Cerebellar cortex (tissue), 1 donor: ENCODE measurements around the gene NTRK1.

ENCODE experiments used
- DNase-seq: peaks from one replicate; pipeline ENCODE4 v3.0.0-alpha.2; 2015; ENCODE audit warnings: low spot score

NTRK1 gene

DNA sequence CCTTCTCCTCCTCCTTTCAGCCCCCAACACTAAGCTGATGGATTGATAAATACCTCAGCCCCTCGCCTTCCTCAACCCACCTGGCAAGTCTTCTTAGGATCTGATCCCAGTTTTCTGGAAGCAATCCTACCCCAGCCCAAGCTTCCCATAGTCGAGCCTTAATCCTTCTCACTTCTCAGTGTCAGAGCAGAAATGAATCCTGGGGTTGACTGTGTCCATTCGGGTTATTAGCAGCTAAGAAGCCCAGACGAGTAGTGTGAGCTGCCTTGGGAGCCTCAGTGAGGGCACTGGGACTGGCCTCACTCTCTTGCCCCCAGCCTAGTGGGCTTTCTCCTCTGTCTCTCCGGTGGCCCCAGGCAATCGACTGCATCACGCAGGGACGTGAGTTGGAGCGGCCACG lies 20.4 kb downstream of the NTRK1 start:
- DNase-seq, result no peak

DNA sequence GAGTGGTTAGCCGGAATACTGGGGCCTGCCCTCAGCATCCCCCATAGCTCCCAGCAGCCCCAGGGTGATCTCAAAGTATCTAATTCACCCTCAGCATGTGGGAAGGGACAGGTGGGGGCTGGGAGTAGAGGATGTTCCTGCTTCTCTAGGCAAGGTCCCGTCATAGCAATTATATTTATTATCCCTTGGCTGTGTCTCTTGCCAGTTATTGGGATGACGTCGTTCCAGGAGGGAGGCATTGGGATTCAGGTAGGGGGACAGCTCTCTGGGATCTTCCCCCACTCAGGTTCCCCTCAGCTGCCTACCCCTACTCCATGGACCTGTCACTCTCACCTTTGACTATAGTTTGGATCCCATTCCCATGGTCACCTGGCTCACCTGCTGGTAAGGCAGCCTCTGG lies 21.0 kb downstream of the NTRK1 start:
- no peak for DNase-seq

DNA sequence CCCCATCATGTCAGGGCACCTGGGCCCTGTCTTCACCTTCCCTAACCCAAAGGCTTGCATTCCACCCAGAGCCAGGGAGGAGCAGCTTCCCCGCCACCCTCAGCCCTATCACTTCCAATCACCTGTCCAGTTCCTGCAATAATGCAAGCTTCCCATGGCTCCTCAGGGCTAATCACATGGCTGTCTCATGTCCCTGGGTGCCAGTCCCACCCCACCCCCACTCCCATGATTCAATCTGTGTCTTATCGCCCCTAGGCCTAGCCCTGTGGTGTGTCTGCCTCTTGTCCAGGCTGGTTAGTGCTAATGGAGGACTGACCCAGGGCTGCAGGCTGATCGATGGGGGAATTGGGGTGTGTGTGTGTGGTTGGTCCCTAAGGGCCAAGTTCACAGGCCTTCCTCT lies 21.9 kb downstream of the NTRK1 start:
- DNase-seq, result no peak

DNA sequence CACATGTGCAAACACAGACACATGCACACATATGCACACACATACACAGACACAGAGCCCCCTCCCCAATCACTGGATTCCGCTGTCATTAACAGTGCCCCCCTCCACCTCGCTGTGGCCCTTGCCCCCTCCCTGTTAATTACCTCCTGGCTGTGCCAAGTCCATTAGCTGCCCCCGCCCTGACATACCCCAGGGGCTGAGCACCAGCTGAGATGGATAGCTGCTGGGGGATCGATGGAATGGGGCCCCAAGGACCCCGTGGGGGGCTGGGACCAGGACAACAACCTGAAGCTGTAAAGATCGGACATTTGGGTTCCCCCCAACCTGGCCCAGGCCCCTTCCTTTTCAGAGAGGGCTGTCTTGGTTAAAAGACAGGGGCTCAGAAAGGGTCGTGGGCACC lies 23.3 kb downstream of the NTRK1 start:
- no peak for DNase-seq

DNA sequence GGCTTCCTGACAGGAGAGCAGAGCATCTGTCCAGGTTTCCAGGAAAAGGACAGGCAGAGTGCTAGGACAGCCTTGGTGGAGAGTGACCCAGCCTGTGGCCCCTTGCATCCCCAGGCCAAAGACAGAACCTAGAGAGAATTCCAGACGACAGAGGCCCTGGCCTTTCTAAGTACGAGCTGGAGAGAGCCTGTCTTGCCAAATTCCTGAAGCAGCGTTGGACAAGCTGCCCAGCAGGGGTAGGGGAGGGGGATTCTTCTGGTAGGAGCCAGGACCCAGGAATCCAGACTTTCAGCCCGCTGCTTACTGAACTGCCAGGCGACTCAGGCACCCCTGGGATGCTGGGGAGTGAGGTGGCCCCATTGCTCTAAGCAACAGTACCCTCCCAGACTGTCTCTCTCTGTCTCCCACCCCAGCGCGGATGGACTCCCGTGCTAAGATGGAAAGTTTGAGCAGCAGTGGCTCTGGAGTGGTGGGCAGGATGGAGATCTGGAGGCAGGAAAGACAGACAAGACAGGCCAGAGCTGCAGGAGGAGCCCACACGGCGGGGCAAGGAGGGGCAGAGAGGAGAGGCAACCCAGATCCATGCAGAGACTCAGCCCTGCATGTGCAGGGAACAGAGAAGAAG lies 24.0 kb downstream of the NTRK1 start:
- DNase-seq, result no peak

DNA sequence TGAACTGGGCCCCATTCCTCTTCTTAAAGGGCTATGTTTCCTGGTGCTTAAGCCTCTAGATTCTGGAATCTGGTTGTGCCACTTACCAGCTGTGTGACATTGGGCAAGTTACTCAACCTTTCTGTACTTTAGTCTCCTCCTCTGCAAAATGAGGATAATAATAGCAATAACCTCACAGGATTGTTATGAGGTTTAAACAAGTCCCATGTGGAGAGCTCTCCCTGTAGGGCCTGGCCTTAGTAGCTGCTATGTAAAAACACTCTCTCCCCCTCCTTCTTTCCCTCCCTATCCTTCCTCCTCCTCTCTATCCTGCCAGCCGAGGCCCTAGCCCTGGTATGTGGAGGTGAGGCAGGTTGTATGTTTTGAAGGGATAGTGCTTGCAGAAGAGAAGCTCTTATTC lies 24.6 kb downstream of the NTRK1 start:
- DNase-seq, result no peak

DNA sequence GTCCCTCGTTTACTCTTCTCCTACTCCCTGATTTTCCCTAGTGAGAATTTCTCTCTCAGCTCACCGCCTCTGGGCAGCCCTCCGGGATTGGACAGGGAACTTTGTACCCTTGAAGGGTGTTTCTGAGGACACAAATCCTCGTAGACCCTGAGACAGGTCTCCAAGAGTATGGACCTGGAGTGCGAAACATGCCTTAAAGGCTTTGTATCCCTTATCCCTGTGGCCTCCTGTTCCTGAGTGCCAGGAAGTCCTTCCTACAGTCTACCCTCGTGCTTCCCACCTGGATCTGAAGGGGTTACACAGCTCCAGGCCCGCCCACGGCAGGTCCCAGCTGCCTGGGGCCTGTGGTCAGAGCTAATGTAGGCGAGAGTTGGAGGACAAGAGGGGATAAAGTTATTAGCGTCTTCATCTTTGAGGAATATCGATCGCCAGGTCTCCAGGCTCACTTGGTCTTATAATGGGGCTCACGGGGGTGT lies 25.3 kb downstream of the NTRK1 start:
- DNase-seq, result no peak

DNA sequence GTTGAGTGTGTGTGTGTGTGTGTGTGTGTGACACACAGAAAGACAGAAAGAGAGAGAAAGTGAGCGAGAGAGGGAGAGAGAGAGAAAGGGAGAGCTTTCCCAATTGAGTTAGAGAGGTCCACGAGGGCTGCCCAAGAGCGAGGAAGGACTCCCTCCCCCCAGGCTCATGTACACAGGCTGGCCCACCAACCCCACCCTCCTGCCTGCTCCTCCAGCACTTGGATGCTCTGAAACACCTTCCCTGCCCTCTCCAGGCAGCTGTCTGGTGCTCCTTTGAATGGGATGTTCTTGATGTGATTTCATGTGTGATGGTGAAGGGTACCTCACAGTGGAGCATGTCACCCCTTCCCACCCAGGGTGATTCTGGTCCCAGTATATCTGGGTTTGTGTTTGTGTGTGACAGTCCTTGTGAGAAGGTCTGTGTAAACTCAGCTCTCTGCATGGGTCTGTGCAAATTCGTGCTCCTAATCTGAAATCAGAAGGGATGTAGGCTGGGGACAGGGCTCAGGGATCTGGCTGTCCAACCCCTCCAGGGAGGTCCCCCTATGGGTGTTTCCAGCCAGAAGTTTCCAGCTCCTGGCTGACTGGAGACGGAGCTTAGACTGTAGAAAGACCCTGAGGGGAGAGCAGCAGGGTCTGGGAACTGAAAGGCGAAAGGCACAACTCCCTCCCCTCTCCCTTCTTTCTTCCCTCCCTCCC lies 26.1 kb downstream of the NTRK1 start:
- DNase-seq, result no peak

DNA sequence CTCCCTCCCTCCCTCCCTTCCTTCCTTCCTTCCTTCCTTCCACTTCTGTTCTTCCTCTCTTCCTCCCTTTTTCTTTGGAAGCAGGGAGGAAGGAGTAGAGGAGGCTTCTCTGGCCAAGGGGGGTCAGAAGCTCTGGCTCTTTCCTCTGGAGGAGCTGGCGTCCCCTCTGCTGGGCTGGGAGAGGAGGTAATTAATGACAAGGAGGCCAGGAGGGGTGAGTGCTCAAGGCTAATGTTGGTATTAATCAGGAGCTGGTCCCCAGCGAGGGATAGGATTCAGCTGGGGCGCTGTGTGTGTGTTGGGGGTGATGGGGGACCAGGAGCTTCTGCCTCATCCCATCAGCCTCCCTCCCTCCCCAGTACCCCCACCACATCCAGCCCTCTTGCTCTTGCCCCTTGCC lies 26.7 kb downstream of the NTRK1 start:
- no peak for DNase-seq

DNA sequence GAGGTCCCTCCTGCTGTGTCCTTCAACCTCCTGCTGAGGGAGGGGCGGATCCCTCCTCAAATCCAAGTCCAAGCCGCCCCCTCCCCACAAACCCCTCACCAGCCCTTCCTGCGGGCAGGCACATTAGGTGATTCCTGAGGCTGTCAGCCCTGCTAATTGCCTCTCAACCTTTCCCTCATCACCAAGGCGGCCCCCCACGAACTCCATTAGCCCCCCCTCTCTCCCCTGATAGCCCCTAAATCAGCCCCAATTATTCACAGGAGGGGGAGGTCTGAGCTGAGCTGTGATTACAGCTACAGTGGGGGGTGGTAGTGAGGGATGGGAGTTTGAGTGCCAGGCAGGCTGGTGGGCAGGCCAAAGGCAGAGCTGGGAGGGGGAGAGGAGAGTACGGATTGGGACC lies 27.1 kb downstream of the NTRK1 start:
- DNase-seq, result no peak

DNA sequence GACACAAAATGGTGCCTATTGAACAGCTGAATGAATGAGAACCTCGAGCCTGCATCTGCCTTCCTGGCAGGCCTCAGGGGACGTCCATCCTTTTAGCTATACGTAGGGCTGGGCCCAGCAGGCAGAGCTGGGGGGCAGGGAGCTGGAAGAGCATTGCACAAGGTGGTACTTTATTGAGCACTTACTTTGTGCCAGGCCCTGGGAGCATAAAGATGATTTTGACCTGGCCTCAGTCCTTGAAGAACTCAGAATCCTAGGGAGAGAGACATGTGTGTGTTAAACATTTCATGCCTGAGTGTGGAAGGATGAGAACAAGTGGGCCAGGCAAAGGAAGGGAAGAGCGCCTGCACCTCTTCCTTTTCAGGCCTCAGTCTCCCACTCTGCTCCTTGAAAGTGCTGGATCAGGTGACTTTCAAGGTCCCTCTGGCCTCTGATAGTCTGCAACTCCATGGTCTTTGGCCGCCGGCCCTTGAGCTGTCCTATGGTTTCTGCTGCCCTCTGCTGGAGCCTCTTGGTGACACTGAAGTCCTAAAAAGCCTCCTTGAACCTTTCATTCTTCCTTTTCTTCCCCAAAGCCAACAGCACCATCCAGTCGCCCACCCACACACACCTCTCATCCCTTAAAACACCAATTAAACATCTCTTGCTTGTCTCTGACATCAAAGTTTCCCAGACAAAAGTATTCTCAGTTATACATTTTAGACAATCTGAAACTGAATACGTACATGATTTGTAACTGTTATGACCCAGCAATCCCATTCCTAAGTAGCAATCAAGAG lies 29.3 kb downstream of the NTRK1 start:
- DNase-seq, result peak; percentile 88

DNA sequence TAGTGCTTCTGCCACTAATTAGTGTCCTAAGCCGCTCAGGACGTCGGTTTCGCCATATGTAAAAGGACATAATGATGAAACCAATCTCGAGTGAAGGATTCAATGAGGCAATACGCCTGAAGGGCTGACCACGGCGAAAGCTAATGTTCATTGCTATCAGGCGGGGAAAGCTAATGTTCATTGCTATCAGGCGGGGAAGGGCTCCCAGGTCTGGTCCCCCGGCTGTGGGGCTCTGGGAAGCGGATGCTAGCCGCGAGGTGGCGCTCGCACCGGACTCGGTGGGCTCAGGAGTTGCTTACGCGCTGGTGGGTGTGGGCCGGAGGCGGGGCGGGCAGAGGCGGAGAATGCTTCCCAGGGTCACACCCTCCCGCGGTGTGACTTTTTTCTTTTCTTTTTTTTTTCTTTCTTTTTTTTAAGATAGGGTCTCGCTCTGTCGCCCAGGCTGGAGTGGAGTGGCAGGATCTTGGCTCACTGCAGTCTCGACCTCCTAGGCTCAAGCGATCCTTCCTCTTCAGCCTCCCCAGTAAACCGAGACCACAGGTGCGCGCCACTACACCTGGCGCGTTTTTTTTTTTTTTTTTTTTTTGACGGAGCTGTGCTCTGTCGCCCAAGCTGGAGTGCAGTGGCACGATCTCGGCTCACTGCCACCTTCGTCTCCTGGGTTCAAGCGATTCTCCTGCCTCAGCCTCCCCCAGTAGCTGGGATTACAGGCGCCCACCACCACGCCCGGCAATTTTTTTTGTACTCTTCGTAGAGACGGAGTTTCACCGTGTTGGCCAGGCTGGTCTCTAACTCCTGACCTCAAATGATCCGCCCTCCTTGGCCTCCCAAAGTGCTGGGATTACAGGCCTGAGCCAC lies 31.8 kb downstream of the NTRK1 start:
- peak; percentile 83 for DNase-seq

DNA sequence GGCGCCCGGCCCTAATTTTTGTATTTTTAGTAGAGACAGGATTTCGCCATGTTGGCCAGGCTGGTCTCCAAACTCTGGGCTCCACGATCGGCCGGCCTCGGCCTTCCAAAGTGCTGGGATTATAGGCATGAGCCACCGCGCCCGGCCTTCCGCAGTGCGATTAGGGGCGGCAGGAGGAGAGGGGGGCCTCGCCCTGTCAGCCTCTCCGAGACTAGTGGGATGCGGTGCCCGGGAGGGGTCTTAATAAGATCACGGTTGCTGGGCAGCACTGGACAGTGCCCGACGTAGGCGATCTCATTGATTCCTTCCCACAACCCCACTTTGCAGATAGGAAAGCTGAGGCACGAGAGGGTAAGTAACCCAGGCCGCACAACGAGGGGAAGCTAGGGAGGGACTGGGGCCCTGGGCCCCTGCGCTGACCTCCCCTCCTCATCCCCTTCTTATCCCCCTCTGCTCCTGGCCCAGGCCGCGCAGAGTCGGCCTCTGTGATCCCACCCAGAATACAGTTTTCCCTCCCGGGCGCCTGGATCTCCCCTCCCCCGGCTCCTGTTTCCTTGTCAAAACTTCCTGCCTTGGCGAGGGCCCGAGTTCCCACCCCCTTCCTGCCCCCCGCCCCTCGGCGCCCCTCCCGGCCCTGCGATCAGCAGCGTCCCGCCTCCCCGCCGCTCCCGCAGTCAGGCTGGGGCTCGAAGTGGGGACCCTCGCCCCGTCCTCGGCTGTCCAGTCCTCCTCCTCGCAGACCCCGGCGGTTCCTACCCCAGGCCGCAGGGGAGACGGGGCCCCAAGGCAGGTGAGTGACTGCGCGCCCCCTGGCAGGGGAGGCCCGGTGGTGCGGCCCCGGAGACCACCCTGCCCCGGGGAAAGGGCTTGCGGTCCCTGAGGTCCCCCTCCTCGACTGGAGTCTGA lies 32.6 kb downstream of the NTRK1 start, which contains the start of gene PEAR1:
PEAR1 (plus strand) TSS at position 671 of the 906 bp plus-strand sequence. CDS start 10,209 bp downstream, outside the sequence.
- DNase-seq, result no peak

DNA sequence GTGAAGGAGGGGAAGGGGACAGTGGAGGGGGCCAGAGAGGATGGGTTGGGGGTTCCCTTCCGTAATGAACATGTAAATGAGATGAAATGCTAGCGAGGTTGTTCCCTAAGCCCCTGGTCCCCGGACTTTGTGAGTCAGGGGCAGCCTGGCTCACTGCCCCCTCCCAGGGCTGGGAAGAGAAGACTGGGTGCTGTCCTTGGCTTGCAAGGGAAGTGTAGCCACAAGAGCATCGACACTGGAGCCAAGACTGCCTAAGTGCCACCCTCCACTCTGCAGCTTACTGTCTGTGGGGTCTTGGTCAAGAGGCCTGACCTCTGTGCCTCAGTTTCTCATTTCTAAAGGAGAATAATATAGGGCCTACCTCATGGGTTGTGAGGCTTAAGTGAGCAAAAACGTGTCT lies 33.3 kb downstream of the NTRK1 start:
- no peak for DNase-seq

DNA sequence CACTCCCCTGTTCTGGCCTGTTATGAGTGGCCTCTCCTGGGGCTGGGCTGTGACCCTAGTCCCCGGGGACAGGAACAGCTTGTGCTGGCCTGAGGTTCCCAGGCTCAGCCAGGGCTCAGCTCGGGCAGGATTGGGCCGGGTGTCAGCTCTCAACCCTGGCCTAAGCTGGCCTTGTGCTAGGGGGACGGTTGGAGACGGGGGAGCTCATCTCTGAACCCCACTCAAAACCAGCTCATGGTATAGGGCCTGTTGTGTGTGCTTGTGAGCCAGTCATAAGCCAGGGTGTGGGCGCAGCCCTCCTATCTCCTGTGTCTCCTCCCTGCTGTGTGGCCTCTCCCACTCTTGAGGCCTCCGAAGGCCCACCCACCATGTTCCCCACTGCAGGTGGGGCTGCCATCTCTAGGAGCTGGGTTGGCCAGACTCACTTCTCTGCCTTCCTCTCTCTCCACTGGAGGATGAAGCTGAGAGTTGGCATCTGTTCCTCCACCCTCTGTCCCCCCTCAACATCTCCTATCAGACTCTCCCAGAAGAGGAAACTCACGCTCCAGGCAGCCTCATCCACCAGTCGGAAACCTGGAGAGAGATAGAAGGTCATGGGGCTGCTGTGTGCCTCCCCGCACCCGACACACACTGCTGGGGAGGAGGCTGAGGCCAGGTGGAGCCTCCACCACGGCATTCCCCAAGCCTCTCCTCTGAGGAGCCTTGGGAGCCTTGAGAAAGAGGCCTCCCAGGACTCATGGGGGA lies 34.2 kb downstream of the NTRK1 start:
- DNase-seq, result no peak

DNA sequence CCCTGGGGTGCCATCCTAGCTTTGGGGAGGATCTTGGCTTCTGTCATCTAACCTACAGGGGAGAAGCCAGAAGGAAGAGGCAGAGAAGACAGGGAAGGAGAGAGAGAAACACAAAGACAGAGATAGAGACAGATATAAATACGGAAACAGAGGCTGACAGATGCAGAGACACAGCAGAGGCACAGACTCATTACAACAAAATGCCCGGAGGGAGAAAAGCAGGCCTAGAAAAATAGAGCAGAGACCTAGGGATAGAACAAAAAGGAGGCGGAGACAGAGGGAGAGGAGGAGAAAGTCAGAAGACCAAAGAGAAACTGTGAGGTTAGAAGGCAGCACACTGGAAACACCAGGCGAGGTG lies 34.8 kb downstream of the NTRK1 start:
- DNase-seq, result peak; percentile 55

DNA sequence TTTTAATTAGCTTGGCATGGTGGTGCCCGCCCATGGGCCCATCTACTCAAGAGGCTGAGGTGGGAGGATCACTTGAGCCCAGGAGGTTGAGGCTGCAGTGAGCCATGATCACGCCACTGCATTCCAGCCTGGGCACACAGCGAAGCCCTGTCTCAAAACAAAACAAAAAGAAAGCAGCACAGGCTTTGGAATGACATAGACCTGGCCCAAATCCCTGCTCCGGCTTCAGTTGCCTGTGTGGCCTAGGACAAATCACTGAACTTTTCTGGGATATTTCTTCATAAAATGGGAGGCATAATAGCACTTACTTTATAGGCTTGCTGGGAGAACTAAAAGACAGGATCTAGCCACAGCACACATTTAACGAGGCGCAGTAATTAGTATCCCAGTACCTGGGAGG lies 35.3 kb downstream of the NTRK1 start:
- no peak for DNase-seq

DNA sequence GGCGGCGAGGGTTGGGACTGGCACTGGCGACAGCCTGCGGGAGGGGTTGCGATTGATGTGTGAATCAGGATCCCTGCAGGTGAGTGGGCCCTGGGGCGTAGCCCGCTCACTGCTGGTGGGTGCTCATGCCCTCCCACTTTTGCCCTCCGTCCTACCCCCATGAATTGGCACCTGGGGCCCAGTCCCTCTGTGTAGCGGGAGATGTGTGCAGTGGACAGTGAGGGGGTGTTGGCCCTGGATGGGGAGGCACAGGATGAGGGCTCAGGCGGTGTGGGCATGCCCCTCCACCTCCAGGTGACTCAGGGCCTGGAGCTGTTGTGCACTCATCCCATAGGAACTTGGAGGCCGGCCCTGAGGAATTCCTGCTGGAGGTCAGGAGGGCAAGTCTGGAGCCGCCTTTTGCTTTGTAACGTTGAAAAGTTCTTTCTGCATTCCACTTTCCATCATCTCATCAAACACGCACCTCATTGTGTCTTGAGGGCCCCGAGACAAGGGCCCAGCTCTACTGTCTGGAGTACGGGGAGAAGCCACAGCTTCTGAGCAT lies 35.9 kb downstream of the NTRK1 start:
- peak; percentile 46 for DNase-seq

DNA sequence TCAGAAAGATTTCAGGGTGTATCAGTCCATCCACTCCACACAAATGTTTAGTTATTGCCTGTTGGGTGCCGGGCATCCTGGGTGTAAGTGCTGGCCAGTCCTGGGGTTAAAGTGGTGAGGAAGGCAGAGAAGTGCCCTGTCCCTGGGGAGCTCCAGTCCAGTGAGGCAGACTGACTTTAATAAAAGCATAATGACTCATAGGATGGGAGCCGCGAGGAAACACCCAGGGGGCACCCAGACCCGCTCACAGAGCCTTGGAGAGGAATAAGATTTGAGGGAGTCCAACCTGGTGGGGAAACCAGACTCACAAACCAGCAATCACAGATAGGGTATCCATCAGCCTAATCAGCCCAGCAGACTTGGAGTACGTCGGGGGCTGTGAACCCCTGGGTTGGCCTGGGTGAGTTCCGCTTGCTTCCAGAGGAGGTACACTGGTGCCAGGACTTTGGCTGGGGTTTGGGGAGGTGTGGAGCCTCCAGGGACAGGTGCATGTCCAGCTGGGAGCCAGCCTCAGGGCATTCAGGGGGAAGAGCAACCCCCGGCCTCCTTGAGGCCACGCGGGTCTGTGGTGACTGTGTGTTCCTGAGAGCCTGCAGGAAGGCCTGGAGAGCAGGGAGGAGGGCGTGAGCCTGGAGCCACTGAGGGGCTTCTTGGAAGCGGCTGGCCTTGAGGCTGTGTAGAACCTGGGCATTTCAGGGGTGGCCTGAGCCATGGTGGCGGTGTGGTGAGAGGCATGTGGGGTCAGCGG lies 36.6 kb downstream of the NTRK1 start:
- DNase-seq, result no peak
